HepG2 (cell line): ENCODE data around the gene LAMC1. TPM values are rescaled to one million over a fixed set of nuclear protein-coding genes. Genes with fewer than 3 reads are reported as not detected.

Experiments
- ATAC-seq: fragments of 200-7000 bp; cut with Tn5 transposase; 3 replicates; pipeline ENCODE4 v1.9.1; 2020; ENCODE audit warnings: mild to moderate bottlenecking, moderate library complexity
- BruUV-seq: library from RNA; stranded (reverse); fragments of 400-500 nt; replicated peaks from 2 replicates; lab custom pipeline; 2021; lab: Mats Ljungman, UMichigan
- CTCF ChIA-PET: fragments of 300-600 bp; formaldehyde crosslinking; extraction: SDS; loops from one replicate; lab custom pipeline; 2021; ENCODE audit warnings: low total read pairs, inconsistent platforms, low intra/inter-chr PET ratio; lab: Yijun Ruan, JAX
- POLR2A ChIA-PET: fragments of 350-600 bp; sonication (Branson Sonifier 250); formaldehyde crosslinking; loops from one replicate; lab custom pipeline; 2020; ENCODE audit warnings: antibody characterized with exemption, inconsistent platforms; lab: Yijun Ruan, JAX
- DNase-seq: peaks from one replicate; pipeline ENCODE4 v3.0.0-alpha.2; 2015; ENCODE audit warnings: low spot score
- FAIRE-seq: peaks from 3 replicates; lab custom pipeline; 2011; peaks lifted over from hg19 to GRCh38; lab: Jason Lieb, UNC
- H2AFZ ChIP-seq: one replicate; pipeline ENCODE4 v1.6.1; 2011; ENCODE audit warnings: low read length, inconsistent platforms
- H3K27ac ChIP-seq: fragments of 300-600 bp; 3 replicates; pipeline ENCODE4 v1.8.0; 2011; ENCODE audit warnings: mixed run types, mild to moderate bottlenecking, mixed read lengths, low read length, inconsistent platforms; ENCODE audit not compliant: insufficient read depth; ENCODE audit errors: extremely low read length
- H3K27me3 ChIP-seq, 2 experiments: fragments of 200-600 bp in 1 of 2; 2 replicates in 1 of 2; 3 replicates in 1 of 2; pipeline versions ENCODE4 v1.6.0 to v1.8.0; 2011; ENCODE audit warnings: low read length in 2 of 2, mild to moderate bottlenecking in 2 of 2, moderate library complexity in 2 of 2, inconsistent platforms in 1 of 2; ENCODE audit not compliant: insufficient read depth in 2 of 2, control insufficient read depth in 1 of 2
- H3K36me3 ChIP-seq, 2 experiments: fragments of 200-600 bp in 1 of 2; replicated peaks in 1 of 2; 2 replicates in 1 of 2; 3 replicates in 1 of 2; pipeline versions ENCODE4 v1.5.1 to v1.8.0; 2011; ENCODE audit warnings: low read length in 2 of 2, inconsistent platforms in 1 of 2; ENCODE audit not compliant: insufficient read depth in 2 of 2, control insufficient read depth in 1 of 2
- H3K4me1 ChIP-seq: 2 replicates; pipeline ENCODE4 v1.5.1; 2012; ENCODE audit warnings: low read length, inconsistent platforms; ENCODE audit not compliant: insufficient read depth
- H3K4me2 ChIP-seq: 2 replicates; pipeline ENCODE4 v1.6.0; 2011; ENCODE audit warnings: low read depth, low read length, inconsistent platforms
- H3K4me3 ChIP-seq, 3 experiments: fragments of 200-600 bp in 1 of 3; sonication (generic), shearing (Covaris generic) in 1 of 3; replicated peaks in 1 of 3; 2 replicates each; pipeline ENCODE4 v1.5.1; 2011 to 2016; ENCODE audit warnings: low read length in 3 of 3, inconsistent platforms in 2 of 3, low read depth in 2 of 3, mild to moderate bottlenecking in 2 of 3, control low read depth in 1 of 3, mixed read lengths in 1 of 3; ENCODE audit not compliant: insufficient read depth in 1 of 3
- H3K79me2 ChIP-seq: one replicate; pipeline ENCODE4 v1.6.1; 2011; ENCODE audit warnings: low read length, inconsistent platforms; ENCODE audit not compliant: insufficient read depth
- H3K9ac ChIP-seq: 2 replicates; pipeline ENCODE4 v1.6.0; 2011; ENCODE audit warnings: mild to moderate bottlenecking, low read depth, low read length, inconsistent platforms; ENCODE audit not compliant: insufficient read depth
- H3K9me3 ChIP-seq: 2 replicates; pipeline ENCODE4 v1.5.1; 2012; ENCODE audit warnings: mild to moderate bottlenecking, low read length
- H4K20me1 ChIP-seq: 2 replicates; pipeline ENCODE4 v1.6.0; 2011; ENCODE audit warnings: inconsistent platforms, mild to moderate bottlenecking, low read length, moderate library complexity; ENCODE audit not compliant: insufficient read depth
- ARNTL ChIP-seq: sonication (generic); formaldehyde crosslinking; IDR thresholded peaks from 2 replicates; pipeline ENCODE4 v1.4.0; 2020; ENCODE audit warnings: mild to moderate bottlenecking, missing genetic modification reagents
- BCL3 ChIP-seq: sonication (generic); formaldehyde crosslinking; IDR thresholded peaks from 2 replicates; pipeline ENCODE4 v1.5.1; 2020; ENCODE audit warnings: mild to moderate bottlenecking, missing genetic modification reagents, moderate library complexity
- CBX5 ChIP-seq: sonication (generic); formaldehyde crosslinking; IDR thresholded peaks from 2 replicates; pipeline ENCODE4 v1.4.0; 2020; ENCODE audit warnings: missing genetic modification reagents, borderline replicate concordance
- GMEB1 ChIP-seq: sonication (generic); formaldehyde crosslinking; IDR thresholded peaks from 2 replicates; pipeline ENCODE4 v1.5.1; 2020; ENCODE audit warnings: missing genetic modification reagents, mild to moderate bottlenecking, borderline replicate concordance
- HOXD1 ChIP-seq: sonication (generic); formaldehyde crosslinking; IDR thresholded peaks from 2 replicates; pipeline ENCODE4 v1.5.0; 2020; ENCODE audit warnings: missing genetic modification reagents
- IRF2 ChIP-seq: IDR thresholded peaks from 2 replicates; pipeline ENCODE4 v1.6.1; 2018; ENCODE audit warnings: missing genetic modification reagents, missing compliant biosample characterization
- REXO4 ChIP-seq: sonication (generic); formaldehyde crosslinking; IDR thresholded peaks from 2 replicates; pipeline ENCODE4 v1.8.0; 2022; ENCODE audit warnings: missing genetic modification reagents, mild to moderate bottlenecking, borderline replicate concordance
- RXRB ChIP-seq: IDR thresholded peaks from 2 replicates; pipeline ENCODE4 v1.6.1; 2016; ENCODE audit warnings: borderline replicate concordance, missing genetic modification reagents, missing compliant biosample characterization
- SALL1 ChIP-seq: sonication (generic); formaldehyde crosslinking; IDR thresholded peaks from 2 replicates; pipeline ENCODE4 v1.8.0; 2022; ENCODE audit warnings: mild to moderate bottlenecking, missing genetic modification reagents
- SNAPC5 ChIP-seq: sonication (generic); formaldehyde crosslinking; IDR thresholded peaks from 2 replicates; pipeline ENCODE4 v1.8.1; 2023; ENCODE audit warnings: mild to moderate bottlenecking, missing genetic modification reagents, borderline replicate concordance
- YY1 ChIP-seq: IDR thresholded peaks from 2 replicates; pipeline ENCODE4 v1.6.1; 2011; ENCODE audit warnings: low read length, low read depth, moderate library complexity, mild to moderate bottlenecking; ENCODE audit not compliant: insufficient read depth, insufficient replicate concordance
- ZNF10 ChIP-seq: sonication (generic); formaldehyde crosslinking; IDR thresholded peaks from 2 replicates; pipeline ENCODE4 v1.4.0; 2020; ENCODE audit warnings: mild to moderate bottlenecking, low read depth, missing genetic modification reagents, borderline replicate concordance
- ZNF12 ChIP-seq: sonication (generic); formaldehyde crosslinking; IDR thresholded peaks from 2 replicates; pipeline ENCODE4 v1.5.0; 2020; ENCODE audit warnings: missing genetic modification reagents
- ZNF282 ChIP-seq: fragments of 450-650 bp; IDR thresholded peaks from 2 replicates; pipeline ENCODE4 v1.6.1; 2018; ENCODE audit not compliant: partially characterized antibody
- ZNF777 ChIP-seq: sonication (generic); formaldehyde crosslinking; IDR thresholded peaks from 2 replicates; pipeline ENCODE4 v1.4.0; 2020; ENCODE audit warnings: missing genetic modification reagents
- ZNF839 ChIP-seq: sonication (generic); formaldehyde crosslinking; IDR thresholded peaks from 2 replicates; pipeline ENCODE4 v1.4.0; 2020; ENCODE audit warnings: missing genetic modification reagents, mild to moderate bottlenecking, borderline replicate concordance
- WGBS: methylation state at CpG from one replicate; pipeline ENCODE4 v1.1.6; 2017; ENCODE audit warnings: low lambda C conversion rate; 5-methylcytosine and 5-hydroxymethylcytosine counted together
- in situ Hi-C: cut with HindIII; loops from 2 replicates; pipeline ENCODE4 v1.10.0; 2017; ENCODE audit warnings: low pct_unique_long_range_greater_than_20kb; ENCODE audit not compliant: extremely low pct_ligation_motif_present
- intact Hi-C: fragments of 100-400 bp; cut with micrococcal nuclease; formaldehyde crosslinking; loops from one replicate; pipeline ENCODE4 v1.10.0; 2022; ENCODE audit not compliant: unreplicated experiment
- polyA plus RNA-seq, 8 experiments: library from polyadenylated mRNA; depleted of rRNA in 3 of 8; stranded (reverse) in 7 of 8; unstranded in 1 of 8; fragments of >200 nt; fragmentation: Illumina TruSeq in 4 of 8; extraction: Trizol in 4 of 8; gene quantifications; 2 replicates each; pipeline versions ENCODE4 v1.2.1 to v1.2.3, GENCODE V29; 2011 to 2016; ENCODE audit warnings: low read depth in 4 of 8, missing spikeins in 1 of 8, mixed read lengths in 1 of 8; ENCODE audit not compliant: insufficient read depth in 1 of 8
- total RNA-seq, 5 experiments: library from RNA; depleted of rRNA; stranded (reverse); fragments of >200 nt; fragmentation: Illumina TruSeq; extraction: Trizol; gene quantifications; 2 replicates each; pipeline ENCODE4 v1.2.3, GENCODE V29; 2016; ENCODE audit warnings: low read depth in 1 of 5
- TF ChIP-seq, protein P1 (sequence below): sonication (generic); formaldehyde crosslinking; IDR thresholded peaks from 2 replicates; pipeline ENCODE4 v1.4.0; 2020; ENCODE audit warnings: missing genetic modification reagents
- TF ChIP-seq, protein P2 (sequence below): IDR thresholded peaks from 2 replicates; pipeline ENCODE4 v1.6.1; 2016

LAMC1 gene
- total and polyA plus RNA-seq, 2 of the 13 experiments (the other 11 are each of a cell fraction or from before 2014, with no cell fraction given), result 58.5 to 137 TPM

DNA sequence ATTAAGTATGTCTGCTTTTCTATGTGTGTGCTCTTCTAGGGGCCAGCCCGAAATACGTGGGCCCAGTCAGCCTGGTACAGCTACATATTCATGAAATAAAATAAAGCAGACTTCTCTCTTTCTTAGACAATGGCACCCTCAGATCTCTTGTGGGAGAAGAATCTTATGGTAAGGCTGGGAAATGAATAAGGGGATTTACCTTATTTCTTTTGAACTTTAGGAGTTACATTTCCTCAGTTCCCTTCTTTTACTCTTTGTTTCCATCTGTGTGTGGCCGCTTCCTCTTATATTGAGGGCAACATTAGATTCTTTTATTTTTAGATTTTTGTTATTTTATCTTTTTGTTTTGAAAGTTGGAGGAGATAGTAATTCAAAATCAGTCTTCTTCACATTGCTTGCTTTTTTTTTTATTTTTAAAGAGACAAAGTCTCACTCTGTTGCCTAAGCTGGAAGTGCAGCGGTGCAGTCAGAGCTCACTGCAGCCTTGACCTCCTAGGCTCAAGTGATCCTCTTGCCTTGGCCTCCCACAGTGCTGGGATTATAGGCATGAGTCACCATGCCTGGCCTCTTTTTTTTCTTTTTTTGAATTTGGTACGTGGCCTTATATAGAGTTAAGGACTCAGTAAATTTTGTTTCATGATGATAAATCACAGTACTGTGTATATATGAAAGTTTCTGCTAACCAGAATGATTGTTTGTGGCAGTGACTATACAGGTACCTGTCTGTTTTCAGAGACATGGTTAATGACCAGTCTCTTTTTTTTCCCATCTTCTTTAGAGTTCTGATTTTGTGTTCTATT, 9.1 kb downstream of the LAMC1 start:
- Histone ChIP-seq H3K4me1 (peaks cover 62% of the 10 kb centered on the region), H3K4me2 (no peak overlapping the region; the same call in 1 of the 2 replicates), H3K27me3 (no peaks in the 10 kb centered on the region), H3K9ac (no peak overlapping the region), H3K27ac (peak overlapping the region; percentile 39), H3K79me2 (peaks cover 88% of the 10 kb centered on the region), H4K20me1 (no peaks in the 10 kb centered on the region), H3K9me3 (no peaks in the 10 kb centered on the region), H2AFZ (no peak overlapping the region), H3K4me3 (no peak overlapping the region), H3K36me3 (no peaks in the 10 kb centered on the region; a peak in 1 of 5 replicates)
- FAIRE-seq (no peak), DNase-seq (peak; percentile 58), ATAC-seq (peak; percentile 13; the same call in 1 of the 3 replicates)
- in situ Hi-C loops (no loop called here), intact Hi-C loops (no loop called here)
- ChIA-PET CTCF (no interaction called here), POLR2A (interaction anchor here (1.0 kb wide), 1 partner anchor 8 kb away, joined by 3 read pairs; no protein-coding TSS in a partner anchor)
- BruUV-seq, result no TSS peak
- 66% methylated on average over 5 of the region's 5 CpGs for WGBS
- no peak for TF ChIP-seq ARNTL (CRISPR knock-in tag)
- TF ChIP-seq GMEB1 (CRISPR knock-in tag), result no peak
- TF ChIP-seq REXO4 (CRISPR knock-in tag), result no peak
- TF ChIP-seq CBX5 (CRISPR knock-in tag), result no peak
- TF ChIP-seq BCL3 (CRISPR knock-in tag), result no peak
- no peak for TF ChIP-seq HOXD1 (CRISPR knock-in tag)
- peak; percentile 45; the same call in 1 of the 2 replicates for TF ChIP-seq SALL1
- TF ChIP-seq, protein P1, sequence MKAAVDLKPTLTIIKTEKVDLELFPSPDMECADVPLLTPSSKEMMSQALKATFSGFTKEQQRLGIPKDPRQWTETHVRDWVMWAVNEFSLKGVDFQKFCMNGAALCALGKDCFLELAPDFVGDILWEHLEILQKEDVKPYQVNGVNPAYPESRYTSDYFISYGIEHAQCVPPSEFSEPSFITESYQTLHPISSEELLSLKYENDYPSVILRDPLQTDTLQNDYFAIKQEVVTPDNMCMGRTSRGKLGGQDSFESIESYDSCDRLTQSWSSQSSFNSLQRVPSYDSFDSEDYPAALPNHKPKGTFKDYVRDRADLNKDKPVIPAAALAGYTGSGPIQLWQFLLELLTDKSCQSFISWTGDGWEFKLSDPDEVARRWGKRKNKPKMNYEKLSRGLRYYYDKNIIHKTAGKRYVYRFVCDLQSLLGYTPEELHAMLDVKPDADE (CRISPR knock-in tag), result no peak
- no peak for TF ChIP-seq ZNF282
- TF ChIP-seq ZNF12 (CRISPR knock-in tag), result no peak
- TF ChIP-seq ZNF10 (CRISPR knock-in tag), result no peak
- no peak for TF ChIP-seq YY1
- no peak for TF ChIP-seq SNAPC5 (CRISPR knock-in tag)
- no peak for TF ChIP-seq ZNF839 (CRISPR knock-in tag)
- peak; percentile 53; the same call in 1 of the 2 replicates for TF ChIP-seq IRF2 (CRISPR knock-in tag)
- TF ChIP-seq, protein P2, sequence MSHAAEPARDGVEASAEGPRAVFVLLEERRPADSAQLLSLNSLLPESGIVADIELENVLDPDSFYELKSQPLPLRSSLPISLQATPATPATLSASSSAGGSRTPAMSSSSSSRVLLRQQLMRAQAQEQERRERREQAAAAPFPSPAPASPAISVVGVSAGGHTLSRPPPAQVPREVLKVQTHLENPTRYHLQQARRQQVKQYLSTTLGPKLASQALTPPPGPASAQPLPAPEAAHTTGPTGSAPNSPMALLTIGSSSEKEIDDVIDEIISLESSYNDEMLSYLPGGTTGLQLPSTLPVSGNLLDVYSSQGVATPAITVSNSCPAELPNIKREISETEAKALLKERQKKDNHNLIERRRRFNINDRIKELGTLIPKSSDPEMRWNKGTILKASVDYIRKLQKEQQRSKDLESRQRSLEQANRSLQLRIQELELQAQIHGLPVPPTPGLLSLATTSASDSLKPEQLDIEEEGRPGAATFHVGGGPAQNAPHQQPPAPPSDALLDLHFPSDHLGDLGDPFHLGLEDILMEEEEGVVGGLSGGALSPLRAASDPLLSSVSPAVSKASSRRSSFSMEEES, result no peak
- 0 out of 2 replicates have a peak, but pooled peaks have one; percentile 33 for TF ChIP-seq RXRB (CRISPR knock-in tag)
- TF ChIP-seq ZNF777 (CRISPR knock-in tag), result no peak
